HAP-1 (cell line): ENCODE data around the gene OR4D9.
"Not testable (repeated sequence)": the region's sequence is repeated elsewhere in the genome, so short reads cannot be mapped to it uniquely, and the experiment has no call there.

Source experiments
- DNase-seq, 2 experiments: peaks; one replicate each; pipeline ENCODE4 v3.0.0-alpha.2; 2016 to 2020; ENCODE audit warnings: low spot score in 2 of 2
- H3K27me3 ChIP-seq: fragments of 250-450 bp; sonication (Bioruptor Pico); 2 replicates; pipeline ENCODE4 v1.5.1; 2020; ENCODE audit warnings: low read depth, mild to moderate bottlenecking, moderate library complexity
- H3K36me3 ChIP-seq: fragments of 250-450 bp; sonication (Bioruptor Pico); replicated peaks from 2 replicates; pipeline ENCODE4 v1.5.1; 2020; ENCODE audit warnings: mild to moderate bottlenecking
- H3K4me1 ChIP-seq: fragments of 250-450 bp; sonication (Bioruptor Pico); 2 replicates; pipeline ENCODE4 v1.5.1; 2020; ENCODE audit warnings: mild to moderate bottlenecking
- H3K4me3 ChIP-seq: fragments of 250-450 bp; sonication (Bioruptor Pico); 2 replicates; pipeline ENCODE4 v1.5.1; 2020; ENCODE audit warnings: mild to moderate bottlenecking, moderate library complexity
- H3K9me3 ChIP-seq: fragments of 250-450 bp; sonication (Bioruptor Pico); 2 replicates; pipeline ENCODE4 v1.5.1; 2020; ENCODE audit warnings: mild to moderate bottlenecking, moderate library complexity
- in situ Hi-C: fragments of 300-500 bp; cut with MboI; formaldehyde crosslinking; loops from 3 replicates; pipeline ENCODE4 v1.14.3; 2020; ENCODE audit warnings: low sequenced_read_pairs, inconsistent platforms, mixed read lengths

Gene OR4D9

GRCh38 chr11:59510941-59511589 is at the start of gene OR4D9:
TSS of gene OR4D9 (plus strand) at chr11:59511539. CDS start at chr11:59514913, 3,374 bp downstream.
- H3K36me3 ChIP-seq: no peaks in the 10 kb centered on the region
- no peaks in the 10 kb centered on the region for H3K4me1 ChIP-seq
- no peaks in the 10 kb centered on the region for H3K9me3 ChIP-seq
- in situ Hi-C loops: no loop called here
- peaks cover 3% of the 10 kb centered on the region; the same call in 1 of the 2 replicates for H3K27me3 ChIP-seq
- DNase-seq: peak in 1 of 2 experiments; percentile 28
- no peak within 1 kb of the TSS for H3K4me3 ChIP-seq

- Histone ChIP-seq H3K4me3 (no peak overlapping the region), H3K36me3 (no peaks in the 10 kb centered on the region), H3K4me1 (no peaks in the 10 kb centered on the region), H3K27me3 (no peaks in the 10 kb centered on the region), H3K9me3 (no peaks in the 10 kb centered on the region)
- in situ Hi-C loops: no loop called here
- no peak for DNase-seq
Measured at GRCh38 chr11:59463190-59463641, 48.1 kb upstream of the OR4D9 start.

GRCh38 chr11:59473015-59473414 is 38.3 kb upstream of the OR4D9 start, which contains the start of gene OR4D10:
TSS of gene OR4D10 (plus strand) at chr11:59473315. CDS start at chr11:59477430, 4,115 bp downstream.
- no peak within 1 kb of the TSS for H3K4me3 ChIP-seq
- in situ Hi-C loops: no loop called here
- H3K9me3 ChIP-seq: no peaks in the 10 kb centered on the region
- no peaks in the 10 kb centered on the region for H3K4me1 ChIP-seq
- H3K27me3 ChIP-seq: peaks cover 3% of the 10 kb centered on the region; the same call in 1 of the 2 replicates
- H3K36me3 ChIP-seq: no peaks in the 10 kb centered on the region
- no peak for DNase-seq

GRCh38 chr11:59475176-59475575 is 36.2 kb upstream of the OR4D9 start:
- in situ Hi-C loops: no loop called here
- Histone ChIP-seq H3K4me3 (no peak overlapping the region), H3K36me3 (no peaks in the 10 kb centered on the region), H3K4me1 (no peaks in the 10 kb centered on the region), H3K27me3 (peaks cover 3% of the 10 kb centered on the region; the same call in 1 of the 2 replicates), H3K9me3 (no peaks in the 10 kb centered on the region)
- no peak for DNase-seq

- Histone ChIP-seq H3K36me3 (no peaks in the 10 kb centered on the region), H3K27me3 (peaks cover 3% of the 10 kb centered on the region; the same call in 1 of the 2 replicates), H3K9me3 (no peaks in the 10 kb centered on the region), H3K4me1 (no peaks in the 10 kb centered on the region), H3K4me3 (no peak overlapping the region)
- no peak for DNase-seq
- in situ Hi-C loops: no loop called here
Measured at GRCh38 chr11:59479906-59480305, 31.4 kb upstream of the OR4D9 start.

- H3K27me3 ChIP-seq: peaks cover 3% of the 10 kb centered on the region; the same call in 1 of the 2 replicates
- H3K4me3 ChIP-seq: no peak overlapping the region
- no peak for DNase-seq
- H3K9me3 ChIP-seq: no peaks in the 10 kb centered on the region
- no peaks in the 10 kb centered on the region for H3K36me3 ChIP-seq
- no peaks in the 10 kb centered on the region for H3K4me1 ChIP-seq
- in situ Hi-C loops: no loop called here
Measured at GRCh38 chr11:59480359-59480758, 31.0 kb upstream of the OR4D9 start.

- Histone ChIP-seq H3K36me3 (no peaks in the 10 kb centered on the region), H3K9me3 (no peaks in the 10 kb centered on the region), H3K4me1 (no peaks in the 10 kb centered on the region), H3K4me3 (no peak overlapping the region), H3K27me3 (peaks cover 7% of the 10 kb centered on the region; the same call in 1 of the 2 replicates)
- in situ Hi-C loops: no loop called here
- no peak for DNase-seq
Measured at GRCh38 chr11:59501931-59502330, 9.4 kb upstream of the OR4D9 start.

GRCh38 chr11:59503276-59503675 is 8.1 kb upstream of the OR4D9 start, which contains the start of gene OR4D11:
TSS of gene OR4D11 (plus strand) at chr11:59503576. CDS start at chr11:59503576, 0 bp downstream.
- H3K36me3 ChIP-seq: no peaks in the 10 kb centered on the region
- H3K27me3 ChIP-seq: peaks cover 4% of the 10 kb centered on the region; the same call in 1 of the 2 replicates
- H3K4me1 ChIP-seq: no peaks in the 10 kb centered on the region
- no peak for DNase-seq
- in situ Hi-C loops: no loop called here
- H3K4me3 ChIP-seq: no peak within 1 kb of the TSS
- H3K9me3 ChIP-seq: no peaks in the 10 kb centered on the region

- Histone ChIP-seq H3K4me3 (no peak overlapping the region), H3K4me1 (no peaks in the 10 kb centered on the region), H3K9me3 (no peaks in the 10 kb centered on the region), H3K36me3 (no peaks in the 10 kb centered on the region), H3K27me3 (peaks cover 3% of the 10 kb centered on the region; the same call in 1 of the 2 replicates)
- in situ Hi-C loops: no loop called here
- DNase-seq: no peak
Measured at GRCh38 chr11:59511675-59512074, 336 bp downstream of the OR4D9 start.

- H3K4me1 ChIP-seq, H3K9me3 ChIP-seq, H3K27me3 ChIP-seq, DNase-seq, in situ Hi-C loops, H3K4me3 ChIP-seq, H3K36me3 ChIP-seq: not testable (repeated sequence)
Measured at GRCh38 chr11:59520139-59520538, 8.8 kb downstream of the OR4D9 start.

GRCh38 chr11:59520741-59521140 is 9.4 kb downstream of the OR4D9 start:
- no peaks in the 10 kb centered on the region for H3K36me3 ChIP-seq
- no peak for DNase-seq
- in situ Hi-C loops: no loop called here
- H3K27me3 ChIP-seq: 0 out of 2 replicates have a peak, but pooled peaks cover 3% of the 10 kb centered on the region
- no peak overlapping the region for H3K4me3 ChIP-seq
- H3K9me3 ChIP-seq: no peaks in the 10 kb centered on the region
- H3K4me1 ChIP-seq: no peaks in the 10 kb centered on the region

- H3K4me1 ChIP-seq: no peaks in the 10 kb centered on the region
- 0 out of 2 replicates have a peak, but pooled peaks cover 3% of the 10 kb centered on the region for H3K27me3 ChIP-seq
- H3K9me3 ChIP-seq: no peaks in the 10 kb centered on the region
- in situ Hi-C loops: no loop called here
- no peak for DNase-seq
- H3K36me3 ChIP-seq: no peaks in the 10 kb centered on the region
- no peak overlapping the region for H3K4me3 ChIP-seq
Measured at GRCh38 chr11:59523541-59523940, 12.2 kb downstream of the OR4D9 start.

- Histone ChIP-seq H3K4me3 (no peak overlapping the region), H3K9me3 (no peaks in the 10 kb centered on the region), H3K36me3 (no peaks in the 10 kb centered on the region), H3K4me1 (no peaks in the 10 kb centered on the region), H3K27me3 (0 out of 2 replicates have a peak, but pooled peaks cover 3% of the 10 kb centered on the region)
- in situ Hi-C loops: no loop called here
- no peak for DNase-seq
Measured at GRCh38 chr11:59528711-59529110, 17.4 kb downstream of the OR4D9 start.

- H3K4me1 ChIP-seq: peaks cover 4% of the 10 kb centered on the region; the same call in 1 of the 2 replicates
- H3K9me3 ChIP-seq: no peaks in the 10 kb centered on the region
- H3K27me3 ChIP-seq: no peaks in the 10 kb centered on the region
- H3K36me3 ChIP-seq: no peaks in the 10 kb centered on the region
- no peak for DNase-seq
- in situ Hi-C loops: no loop called here
- no peak overlapping the region for H3K4me3 ChIP-seq
Measured at GRCh38 chr11:59532620-59533019, 21.3 kb downstream of the OR4D9 start.
